IMR-90 (cell line): ENCODE results near the gene ACTMAP. TPM values are rescaled to one million over a fixed set of nuclear protein-coding genes. Genes with fewer than 3 reads are reported as not detected.
A peak's percentile ranks its signal among the peaks of the same experiment; 100 is the strongest.

ENCODE experiments used
- ATAC-seq: fragments of 200-7000 bp; cut with Tn5 transposase; 2 replicates; pipeline ENCODE4 v1.9.1; 2020; ENCODE audit warnings: low read depth, mild to moderate bottlenecking, moderate library complexity
- BruUV-seq: library from RNA; stranded (reverse); fragments of 400-500 nt; replicated peaks from 2 replicates; lab custom pipeline; 2021; lab: Mats Ljungman, UMichigan
- CTCF ChIA-PET: fragments of 300-600 bp; formaldehyde crosslinking; extraction: SDS; loops from one replicate; lab custom pipeline; 2021; ENCODE audit warnings: antibody characterized with exemption; lab: Yijun Ruan, JAX
- POLR2A ChIA-PET: fragments of 300-600 bp; sonication (Branson Sonifier 250); formaldehyde crosslinking; loops from one replicate; lab custom pipeline; 2022; ENCODE audit warnings: antibody characterized with exemption; ENCODE audit not compliant: unreplicated experiment; lab: Charles Lee
- DNase-seq: peaks from one replicate; pipeline ENCODE4 v3.0.0; 2013
- H2AFZ ChIP-seq: replicated peaks from 2 replicates; pipeline ENCODE3; 2013; ENCODE audit warnings: low read length, mild to moderate bottlenecking; ENCODE audit not compliant: poor library complexity
- H2AK5ac ChIP-seq: 2 replicates; pipeline ENCODE4 v1.6.1; 2013; ENCODE audit warnings: low read depth, low read length, inconsistent platforms
- H2AK9ac ChIP-seq: replicated peaks from 2 replicates; pipeline ENCODE3; 2013; ENCODE audit warnings: mild to moderate bottlenecking, low read depth, low read length, moderate library complexity; ENCODE audit not compliant: poor library complexity
- H2BK120ac ChIP-seq: 2 replicates; pipeline ENCODE4 v1.6.1; 2013; ENCODE audit warnings: low read depth, low read length, inconsistent platforms
- H2BK15ac ChIP-seq: 3 replicates; pipeline ENCODE4 v1.6.1; 2013; ENCODE audit warnings: low read depth, low read length, inconsistent platforms
- H2BK20ac ChIP-seq: 2 replicates; pipeline ENCODE4 v1.6.1; 2013; ENCODE audit warnings: low read depth, mild to moderate bottlenecking, inconsistent platforms, low read length, moderate library complexity
- H2BK5ac ChIP-seq: 2 replicates; pipeline ENCODE4 v1.6.1; 2013; ENCODE audit warnings: mild to moderate bottlenecking, low read depth, low read length, inconsistent platforms; ENCODE audit not compliant: poor library complexity, severe bottlenecking
- H3K14ac ChIP-seq: replicated peaks from 2 replicates; pipeline ENCODE4 v1.6.1; 2013; ENCODE audit warnings: low read depth, low read length, inconsistent platforms
- H3K18ac ChIP-seq: 2 replicates; pipeline ENCODE4 v1.6.1; 2013; ENCODE audit warnings: low read depth, low read length, control low read depth
- H3K23ac ChIP-seq: 2 replicates; pipeline ENCODE4 v1.6.1; 2013; ENCODE audit warnings: low read depth, low read length, inconsistent platforms
- H3K27ac ChIP-seq: 2 replicates; pipeline ENCODE4 v1.5.1; 2013; ENCODE audit warnings: mild to moderate bottlenecking, control low read depth, low read length; ENCODE audit not compliant: insufficient read depth
- H3K27me3 ChIP-seq: 2 replicates; pipeline ENCODE4 v1.6.1; 2013; ENCODE audit warnings: low read length; ENCODE audit not compliant: control insufficient read depth, insufficient read depth
- H3K36me3 ChIP-seq: 2 replicates; pipeline ENCODE4 v1.6.1; 2013; ENCODE audit warnings: low read length, mixed read lengths; ENCODE audit not compliant: control insufficient read depth, insufficient read depth
- H3K4ac ChIP-seq: 2 replicates; pipeline ENCODE4 v1.6.1; 2013; ENCODE audit warnings: low read depth, low read length, inconsistent platforms
- H3K4me1 ChIP-seq: 2 replicates; pipeline ENCODE4 v1.6.1; 2013; ENCODE audit warnings: low read length, mixed read lengths; ENCODE audit not compliant: control insufficient read depth, insufficient read depth
- H3K4me2 ChIP-seq: 2 replicates; pipeline ENCODE4 v1.6.1; 2013; ENCODE audit warnings: low read depth, mild to moderate bottlenecking, control low read depth, low read length, moderate library complexity
- H3K4me3 ChIP-seq: 2 replicates; pipeline ENCODE4 v1.5.1; 2013; ENCODE audit warnings: low read depth, mild to moderate bottlenecking, control low read depth, low read length, moderate library complexity; ENCODE audit not compliant: insufficient read depth
- H3K56ac ChIP-seq: 2 replicates; pipeline ENCODE4 v1.6.1; 2013; ENCODE audit warnings: low read length, inconsistent platforms; ENCODE audit not compliant: insufficient read depth; ENCODE audit errors: extremely low read depth
- H3K79me1 ChIP-seq, 2 experiments: 2 replicates each; pipeline ENCODE4 v1.6.1; 2013; ENCODE audit warnings: low read length in 2 of 2, inconsistent platforms in 1 of 2, low read depth in 1 of 2
- H3K9ac ChIP-seq: 2 replicates; pipeline ENCODE4 v1.6.1; 2013; ENCODE audit warnings: low read depth, low read length, control low read depth
- H3K9me1 ChIP-seq: 2 replicates; pipeline ENCODE4 v1.6.1; 2013; ENCODE audit warnings: low read length, inconsistent platforms; ENCODE audit not compliant: insufficient read depth
- H3K9me3 ChIP-seq: 2 replicates; pipeline ENCODE4 v1.6.1; 2013; ENCODE audit warnings: low read length; ENCODE audit not compliant: control insufficient read depth, insufficient read depth
- H4K20me1 ChIP-seq: 2 replicates; pipeline ENCODE4 v1.6.1; 2013; ENCODE audit warnings: low read length, inconsistent platforms; ENCODE audit not compliant: insufficient read depth
- H4K5ac ChIP-seq: 2 replicates; pipeline ENCODE4 v1.6.1; 2013; ENCODE audit warnings: mild to moderate bottlenecking, low read depth, low read length, control low read depth
- H4K8ac ChIP-seq, 2 experiments: 2 replicates each; pipeline ENCODE4 v1.6.1; 2013; ENCODE audit warnings: low read depth in 2 of 2, low read length in 2 of 2, control low read depth in 1 of 2, inconsistent platforms in 1 of 2
- H4K91ac ChIP-seq: 2 replicates; pipeline ENCODE4 v1.6.1; 2013; ENCODE audit warnings: low read depth, low read length, inconsistent platforms; ENCODE audit not compliant: insufficient read depth
- BHLHE40 ChIP-seq: fragments of 150-350 bp; IDR thresholded peaks from 2 replicates; pipeline ENCODE4 v1.6.1; 2016; ENCODE audit warnings: mild to moderate bottlenecking, low read depth, low read length
- CEBPB ChIP-seq: IDR thresholded peaks from 2 replicates; pipeline ENCODE4 v1.6.1; 2012; ENCODE audit warnings: low read depth, low read length, improper control_type of control experiment
- CHD1 ChIP-seq: IDR thresholded peaks from 2 replicates; pipeline ENCODE4 v1.6.1; 2012; ENCODE audit warnings: low read depth, low read length, improper control_type of control experiment
- FOS ChIP-seq: fragments of 150-350 bp; IDR thresholded peaks from 2 replicates; pipeline ENCODE4 v1.6.1; 2016; ENCODE audit warnings: low read depth, low read length
- MAFK ChIP-seq: IDR thresholded peaks from 2 replicates; pipeline ENCODE4 v1.6.1; 2012; ENCODE audit warnings: low read depth, low read length, improper control_type of control experiment
- MXI1 ChIP-seq: IDR thresholded peaks from 2 replicates; pipeline ENCODE4 v1.6.1; 2012; ENCODE audit warnings: low read depth, mild to moderate bottlenecking, low read length, moderate library complexity, borderline replicate concordance
- NFE2L2 ChIP-seq: fragments of 150-350 bp; IDR thresholded peaks from 2 replicates; pipeline ENCODE4 v1.6.1; 2016; ENCODE audit warnings: low read depth, mild to moderate bottlenecking, low read length
- POLR2A ChIP-seq: IDR thresholded peaks from 2 replicates; pipeline ENCODE4 v1.6.1; 2012; ENCODE audit warnings: mild to moderate bottlenecking, low read depth, low read length
- RAD21 ChIP-seq: IDR thresholded peaks from 2 replicates; pipeline ENCODE4 v1.6.1; 2012; ENCODE audit warnings: low read length, improper control_type of control experiment
- RCOR1 ChIP-seq: IDR thresholded peaks from 2 replicates; pipeline ENCODE4 v1.6.1; 2012; ENCODE audit warnings: mild to moderate bottlenecking, low read length, improper control_type of control experiment; ENCODE audit not compliant: insufficient replicate concordance
- RFX5 ChIP-seq: IDR thresholded peaks from 2 replicates; pipeline ENCODE4 v1.8.0; 2012; ENCODE audit warnings: low read depth, mild to moderate bottlenecking, low read length, moderate library complexity
- SMC3 ChIP-seq: fragments of 150-350 bp; IDR thresholded peaks from 2 replicates; pipeline ENCODE4 v1.6.1; 2016; ENCODE audit warnings: low read depth, mild to moderate bottlenecking, antibody characterized with exemption, low read length, moderate library complexity
- WGBS, 2 experiments: methylation state at CpG; one replicate each; pipeline versions ENCODE4 v1.1.5 to v1.1.7; 2013; ENCODE audit warnings: missing lambda C conversion rate in 2 of 2; ENCODE audit not compliant: insufficient read length in 1 of 2; ENCODE audit errors: extremely low coverage in 2 of 2; 5-methylcytosine and 5-hydroxymethylcytosine counted together
- dilution Hi-C: fragments of 300-500 bp; cut with HindIII; formaldehyde crosslinking; loops from one replicate; pipeline ENCODE4 v1.14.3; 2018; ENCODE audit warnings: low sequenced_read_pairs; ENCODE audit not compliant: unreplicated experiment
- in situ Hi-C: fragments of 300-500 bp; cut with MboI; formaldehyde crosslinking; loops from 3 replicates; pipeline ENCODE4 v1.14.3; 2019; ENCODE audit warnings: low sequenced_read_pairs, inconsistent platforms, mixed read lengths
- intact Hi-C: fragments of 100-400 bp; cut with micrococcal nuclease; formaldehyde crosslinking; loops from 2 replicates; pipeline ENCODE4 v1.10.0; 2022
- polyA plus RNA-seq, 3 experiments: library from polyadenylated mRNA; depleted of rRNA; stranded (reverse); fragments of >200 nt; gene quantifications; 2 replicates each; pipeline ENCODE4 v1.2.3, GENCODE V29; 2012; ENCODE audit warnings: low replicate concordance in 1 of 3
- total RNA-seq: library from RNA; depleted of rRNA; stranded (reverse); fragments of >200 nt; gene quantifications from 2 replicates; pipeline ENCODE4 v1.2.3, GENCODE V29; 2012
- TF ChIP-seq, protein P1 (sequence below): fragments of 150-350 bp; IDR thresholded peaks from 2 replicates; pipeline ENCODE4 v1.6.1; 2017; ENCODE audit warnings: mild to moderate bottlenecking, antibody characterized with exemption, low read length, low read depth
- TF ChIP-seq, protein P2 (sequence below): conservative IDR thresholded peaks from 2 replicates; pipeline ENCODE4 v1.5.1; 2012; ENCODE audit warnings: mild to moderate bottlenecking, low read depth, low read length, improper control_type of control experiment

Gene ACTMAP
- total and polyA plus RNA-seq, 2 of the 4 experiments (the other 2 are of a cell fraction) = 0.54 to 5.4 TPM

DNA sequence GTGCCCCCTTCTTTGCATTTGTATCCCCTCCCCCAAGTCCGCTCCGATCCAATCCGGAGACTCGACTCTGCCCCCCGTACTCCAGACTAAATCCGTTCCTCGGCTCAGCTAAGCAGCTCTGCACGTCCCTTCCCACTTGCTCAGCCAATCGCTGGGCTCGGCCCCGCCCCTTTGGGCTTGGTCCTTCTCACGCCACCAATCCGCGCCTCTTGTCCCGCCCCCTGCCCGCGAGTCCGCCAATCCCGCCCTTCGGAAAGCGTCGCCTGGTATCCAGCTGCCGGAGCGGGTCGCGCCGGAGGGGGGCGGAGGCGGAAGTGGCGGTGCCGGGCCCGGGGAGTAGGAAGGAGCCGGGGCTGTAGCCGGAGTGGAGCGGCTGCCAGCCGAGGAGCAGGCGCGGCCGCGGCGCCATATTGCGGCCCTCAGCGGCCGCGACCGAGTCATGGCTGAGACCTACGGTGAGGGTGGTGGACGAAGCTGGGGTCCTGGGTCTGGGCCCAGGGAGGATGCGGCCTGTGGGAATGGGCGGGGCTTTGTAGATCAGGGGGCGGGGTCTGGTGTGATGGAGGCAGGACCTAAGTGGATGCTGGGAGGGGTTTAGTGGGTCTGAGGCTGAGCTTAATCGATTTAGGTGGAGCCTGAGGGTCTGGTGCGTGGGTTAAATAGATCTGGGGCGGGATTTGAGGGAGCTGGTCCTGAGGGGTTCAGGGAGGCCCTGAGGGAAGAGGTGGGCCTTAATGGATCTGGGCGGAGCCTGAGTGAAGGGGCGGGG is 27.8 kb upstream of the ACTMAP start, which contains the start of gene RAB4B (continued):
- TF ChIP-seq RFX5 = peak; percentile 72

DNA sequence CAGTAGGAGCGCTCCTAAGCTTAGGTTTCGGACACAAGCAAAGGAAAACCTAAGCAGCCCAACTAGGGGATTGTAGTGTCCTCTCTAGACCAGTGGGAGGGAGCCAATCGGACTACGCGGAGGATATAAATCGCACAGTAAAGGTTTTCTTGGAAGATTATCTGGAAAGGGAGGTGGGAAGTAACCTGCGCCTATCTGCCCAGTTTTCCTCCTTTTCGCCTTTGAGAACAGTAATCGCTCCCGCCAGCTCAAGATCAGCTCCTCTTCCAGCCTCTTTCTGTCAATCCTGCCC is 27.3 kb upstream of the ACTMAP start:
- Histone ChIP-seq H3K9me3 (no peaks in the 10 kb centered on the region), H4K8ac (peak overlapping the region; percentile 14 to 94), H4K5ac (peak overlapping the region; percentile 63), H3K27me3 (no peaks in the 10 kb centered on the region), H2AK5ac (peak overlapping the region; percentile 38), H3K4ac (peak overlapping the region; percentile 91), H2BK120ac (0 out of 2 replicates have a peak overlapping the region, but pooled peaks have one; percentile 21), H2AFZ (peak overlapping the region; percentile 98), H3K4me2 (peak overlapping the region; percentile 94), H3K79me1 (peaks cover 8 to 18% of the 10 kb centered on the region in 2 experiments; a peak in 3 of 4 replicates), H2AK9ac (peak overlapping the region; percentile 93), H3K4me3 (peak overlapping the region; percentile 64), H3K4me1 (peaks cover 6% of the 10 kb centered on the region), H3K9me1 (peaks cover 10% of the 10 kb centered on the region), H3K36me3 (no peaks in the 10 kb centered on the region), H2BK15ac (peak overlapping the region; percentile 30; the same call in 1 of the 3 replicates), H3K23ac (peak overlapping the region; percentile 94), H4K91ac (peak overlapping the region; percentile 67), H2BK5ac (peak overlapping the region; percentile 88), H2BK20ac (no peak overlapping the region), H3K14ac (peak overlapping the region; percentile 94), H4K20me1 (peaks cover 9% of the 10 kb centered on the region; the same call in 1 of the 2 replicates), H3K9ac (peak overlapping the region; percentile 91), H3K18ac (peak overlapping the region; percentile 64), H3K56ac (peak overlapping the region; percentile 91), H3K27ac (peak overlapping the region; percentile 89)
- DNase-seq (no peak), ATAC-seq (no peak)
- intact Hi-C loops (no loop called here), dilution Hi-C loops (no loop called here), in situ Hi-C loops (no loop called here)
- CTCF ChIA-PET = interaction anchor here (0.6 to 2.0 kb wide), 2 partner anchors 21 to 115 kb away, joined by 3 to 6 read pairs; partner anchors contain the start of gene EGLN2
- no TSS peak for BruUV-seq
- 0% methylated on average over 3 of the region's 10 CpGs; no CpG with 5 or more reads in 1 of the 2 experiments for WGBS, 2 experiments
- POLR2A ChIA-PET = interaction anchor here (0.6 to 1.4 kb wide), 2 partner anchors 21 to 434 kb away, joined by 3 to 8 read pairs; partner anchors contain the start of gene EGLN2
- TF ChIP-seq CHD1 (no peak), NFE2L2 (no peak), POLR2A (no peak; the same call in 1 of the 2 replicates), MXI1 (no peak), RCOR1 (no peak), MAFK (no peak), FOS (no peak), BHLHE40 (no peak), RAD21 (no peak), SMC3 (no peak), CEBPB (no peak)
- TF ChIP-seq, protein P1, sequence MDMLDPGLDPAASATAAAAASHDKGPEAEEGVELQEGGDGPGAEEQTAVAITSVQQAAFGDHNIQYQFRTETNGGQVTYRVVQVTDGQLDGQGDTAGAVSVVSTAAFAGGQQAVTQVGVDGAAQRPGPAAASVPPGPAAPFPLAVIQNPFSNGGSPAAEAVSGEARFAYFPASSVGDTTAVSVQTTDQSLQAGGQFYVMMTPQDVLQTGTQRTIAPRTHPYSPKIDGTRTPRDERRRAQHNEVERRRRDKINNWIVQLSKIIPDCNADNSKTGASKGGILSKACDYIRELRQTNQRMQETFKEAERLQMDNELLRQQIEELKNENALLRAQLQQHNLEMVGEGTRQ = no peak
- TF ChIP-seq, protein P2, sequence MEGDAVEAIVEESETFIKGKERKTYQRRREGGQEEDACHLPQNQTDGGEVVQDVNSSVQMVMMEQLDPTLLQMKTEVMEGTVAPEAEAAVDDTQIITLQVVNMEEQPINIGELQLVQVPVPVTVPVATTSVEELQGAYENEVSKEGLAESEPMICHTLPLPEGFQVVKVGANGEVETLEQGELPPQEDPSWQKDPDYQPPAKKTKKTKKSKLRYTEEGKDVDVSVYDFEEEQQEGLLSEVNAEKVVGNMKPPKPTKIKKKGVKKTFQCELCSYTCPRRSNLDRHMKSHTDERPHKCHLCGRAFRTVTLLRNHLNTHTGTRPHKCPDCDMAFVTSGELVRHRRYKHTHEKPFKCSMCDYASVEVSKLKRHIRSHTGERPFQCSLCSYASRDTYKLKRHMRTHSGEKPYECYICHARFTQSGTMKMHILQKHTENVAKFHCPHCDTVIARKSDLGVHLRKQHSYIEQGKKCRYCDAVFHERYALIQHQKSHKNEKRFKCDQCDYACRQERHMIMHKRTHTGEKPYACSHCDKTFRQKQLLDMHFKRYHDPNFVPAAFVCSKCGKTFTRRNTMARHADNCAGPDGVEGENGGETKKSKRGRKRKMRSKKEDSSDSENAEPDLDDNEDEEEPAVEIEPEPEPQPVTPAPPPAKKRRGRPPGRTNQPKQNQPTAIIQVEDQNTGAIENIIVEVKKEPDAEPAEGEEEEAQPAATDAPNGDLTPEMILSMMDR = no peak
